GM23338 (cell line): ENCODE data around the gene PF4V1.

ENCODE experiments used
- CREB1 ChIP-seq: fragments of 250-450 bp; sonication (Bioruptor Pico); IDR thresholded peaks from 2 replicates; pipeline ENCODE4 v1.5.0; 2020; ENCODE audit warnings: low read depth, mild to moderate bottlenecking, moderate library complexity
- CTCF ChIP-seq, 2 experiments: fragments of 200-600 bp in 1 of 2; sonication (generic) in 1 of 2; conservative IDR thresholded peaks; 2 replicates each; pipeline versions ENCODE4 v1.5.1 to v1.6.1; 2016 to 2017; ENCODE audit warnings: antibody characterized with exemption in 2 of 2, low read depth in 2 of 2, mild to moderate bottlenecking in 2 of 2, moderate library complexity in 1 of 2
- EZH2 ChIP-seq: fragments of 200-600 bp; sonication (generic); IDR thresholded peaks from one replicate; pipeline ENCODE4 v1.8.0; 2017; ENCODE audit warnings: antibody characterized with exemption, mild to moderate bottlenecking, low read depth; ENCODE audit not compliant: unreplicated experiment
- EZH2phosphoT487 ChIP-seq: fragments of 200-600 bp; sonication (generic); IDR thresholded peaks from one replicate; pipeline ENCODE4 v1.8.1; 2018; ENCODE audit warnings: antibody characterized with exemption; ENCODE audit not compliant: unreplicated experiment
- JUNB ChIP-seq: IDR thresholded peaks from one replicate; pipeline ENCODE4 v1.6.1; 2016; ENCODE audit warnings: antibody characterized with exemption; ENCODE audit not compliant: unreplicated experiment
- POLR2AphosphoS5 ChIP-seq: IDR thresholded peaks from 2 replicates; pipeline ENCODE4 v1.6.1; 2016; ENCODE audit warnings: antibody characterized with exemption, low read depth
- STAT1 ChIP-seq: IDR thresholded peaks from one replicate; pipeline ENCODE4 v1.6.1; 2016; ENCODE audit warnings: antibody characterized with exemption; ENCODE audit not compliant: unreplicated experiment
- ZNF114 ChIP-seq: fragments of 250-450 bp; sonication (Bioruptor Pico); IDR thresholded peaks from 2 replicates; pipeline ENCODE4 v1.5.0; 2020; ENCODE audit warnings: mild to moderate bottlenecking, moderate library complexity
- ZNF331 ChIP-seq: fragments of 250-450 bp; sonication (Bioruptor Pico); IDR thresholded peaks from 2 replicates; pipeline ENCODE4 v1.5.0; 2020; ENCODE audit warnings: low read depth, mild to moderate bottlenecking, moderate library complexity
- TF ChIP-seq, protein P1 (sequence below): IDR thresholded peaks from one replicate; pipeline ENCODE4 v1.6.1; 2018; ENCODE audit warnings: antibody characterized with exemption; ENCODE audit not compliant: unreplicated experiment

GRCh38 chr4:73867783-73868182 is 14.7 kb downstream of the PF4V1 start:
- TF ChIP-seq EZH2 (no peak), CTCF (conservative IDR thresholded peaks at IDR 0.05; ENCODE audit: low read depth in 2 of 2) (peak in 1 of 2 experiments; percentile 53; a peak in 2 of 4 replicates), EZH2phosphoT487 (no peak), POLR2AphosphoS5 (no peak), STAT1 (no peak), ZNF331 (CRISPR knock-in tag) (no peak), ZNF114 (CRISPR knock-in tag) (no peak), JUNB (no peak), CREB1 (CRISPR knock-in tag) (no peak)
- TF ChIP-seq, protein P1, sequence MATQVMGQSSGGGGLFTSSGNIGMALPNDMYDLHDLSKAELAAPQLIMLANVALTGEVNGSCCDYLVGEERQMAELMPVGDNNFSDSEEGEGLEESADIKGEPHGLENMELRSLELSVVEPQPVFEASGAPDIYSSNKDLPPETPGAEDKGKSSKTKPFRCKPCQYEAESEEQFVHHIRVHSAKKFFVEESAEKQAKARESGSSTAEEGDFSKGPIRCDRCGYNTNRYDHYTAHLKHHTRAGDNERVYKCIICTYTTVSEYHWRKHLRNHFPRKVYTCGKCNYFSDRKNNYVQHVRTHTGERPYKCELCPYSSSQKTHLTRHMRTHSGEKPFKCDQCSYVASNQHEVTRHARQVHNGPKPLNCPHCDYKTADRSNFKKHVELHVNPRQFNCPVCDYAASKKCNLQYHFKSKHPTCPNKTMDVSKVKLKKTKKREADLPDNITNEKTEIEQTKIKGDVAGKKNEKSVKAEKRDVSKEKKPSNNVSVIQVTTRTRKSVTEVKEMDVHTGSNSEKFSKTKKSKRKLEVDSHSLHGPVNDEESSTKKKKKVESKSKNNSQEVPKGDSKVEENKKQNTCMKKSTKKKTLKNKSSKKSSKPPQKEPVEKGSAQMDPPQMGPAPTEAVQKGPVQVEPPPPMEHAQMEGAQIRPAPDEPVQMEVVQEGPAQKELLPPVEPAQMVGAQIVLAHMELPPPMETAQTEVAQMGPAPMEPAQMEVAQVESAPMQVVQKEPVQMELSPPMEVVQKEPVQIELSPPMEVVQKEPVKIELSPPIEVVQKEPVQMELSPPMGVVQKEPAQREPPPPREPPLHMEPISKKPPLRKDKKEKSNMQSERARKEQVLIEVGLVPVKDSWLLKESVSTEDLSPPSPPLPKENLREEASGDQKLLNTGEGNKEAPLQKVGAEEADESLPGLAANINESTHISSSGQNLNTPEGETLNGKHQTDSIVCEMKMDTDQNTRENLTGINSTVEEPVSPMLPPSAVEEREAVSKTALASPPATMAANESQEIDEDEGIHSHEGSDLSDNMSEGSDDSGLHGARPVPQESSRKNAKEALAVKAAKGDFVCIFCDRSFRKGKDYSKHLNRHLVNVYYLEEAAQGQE, result no peak
